RWPE2 (cell line): ENCODE results near the gene SPATA20.

Experiments used
- ATAC-seq: fragments of 200-7000 bp; cut with Tn5 transposase; 3 replicates; pipeline ENCODE4 v1.9.1; 2021; ENCODE audit warnings: low read depth
- DNase-seq: peaks from one replicate; pipeline ENCODE4 v3.0.0-alpha.2; 2020; ENCODE audit warnings: low spot score
- H3K27ac ChIP-seq: fragments of 450-650 bp; 2 replicates; pipeline ENCODE4 v1.5.1; 2017; ENCODE audit warnings: mild to moderate bottlenecking; ENCODE audit not compliant: poor library complexity, severe bottlenecking
- H3K27me3 ChIP-seq: fragments of 250-450 bp; sonication (Bioruptor Pico); 2 replicates; pipeline ENCODE4 v1.5.1; 2021; ENCODE audit warnings: mild to moderate bottlenecking, moderate library complexity; ENCODE audit not compliant: insufficient read depth, poor library complexity, severe bottlenecking
- H3K36me3 ChIP-seq: fragments of 250-450 bp; sonication (Bioruptor Pico); 2 replicates; pipeline ENCODE4 v1.5.1; 2020; ENCODE audit warnings: low read depth, mild to moderate bottlenecking, moderate library complexity
- H3K4me1 ChIP-seq: fragments of 250-450 bp; sonication (Bioruptor Pico); 2 replicates; pipeline ENCODE4 v1.5.1; 2021; ENCODE audit warnings: mild to moderate bottlenecking, moderate library complexity; ENCODE audit not compliant: insufficient read depth, poor library complexity, severe bottlenecking
- H3K4me3 ChIP-seq: fragments of 250-450 bp; sonication (Bioruptor Pico); 2 replicates; pipeline ENCODE4 v1.5.1; 2021; ENCODE audit warnings: mild to moderate bottlenecking, moderate library complexity; ENCODE audit not compliant: severe bottlenecking
- H3K9me3 ChIP-seq: fragments of 250-450 bp; sonication (Bioruptor Pico); 2 replicates; pipeline ENCODE4 v1.5.1; 2021; ENCODE audit warnings: mild to moderate bottlenecking, moderate library complexity; ENCODE audit not compliant: severe bottlenecking
- CTCF ChIP-seq: fragments of 450-650 bp; IDR thresholded peaks from one replicate; pipeline ENCODE4 v1.5.1; 2017; ENCODE audit warnings: mild to moderate bottlenecking, moderate library complexity; ENCODE audit not compliant: poor library complexity, severe bottlenecking

SPATA20 gene

GRCh38 chr17:50531428-50532025 lies 15.4 kb upstream of the SPATA20 start:
- Histone ChIP-seq H3K9me3 (no peaks in the 10 kb centered on the region), H3K4me3 (no peak overlapping the region), H3K4me1 (peaks cover 14% of the 10 kb centered on the region), H3K36me3 (peaks cover 9% of the 10 kb centered on the region), H3K27ac (peak overlapping the region; percentile 82), H3K27me3 (no peaks in the 10 kb centered on the region)
- DNase-seq (no peak), ATAC-seq (no peak)
- no peak for TF ChIP-seq CTCF

GRCh38 chr17:50532452-50533024 lies 14.4 kb upstream of the SPATA20 start, which contains the start of gene EPN3:
EPN3 (plus strand) TSS chr17:50532735; CDS start chr17:50536557, 3,822 bp downstream.
- peaks cover 14% of the 10 kb centered on the region for H3K4me1 ChIP-seq
- DNase-seq: no peak
- peak within 1 kb of the TSS; percentile 44 for H3K4me3 ChIP-seq
- no peaks in the 10 kb centered on the region for H3K9me3 ChIP-seq
- peak; percentile 77 for ATAC-seq
- no peak for TF ChIP-seq CTCF
- peak within 1 kb of the TSS; percentile 82 for H3K27ac ChIP-seq
- no peaks in the 10 kb centered on the region for H3K27me3 ChIP-seq
- peaks cover 19% of the 10 kb centered on the region for H3K36me3 ChIP-seq

GRCh38 chr17:50533185-50533584 lies 13.8 kb upstream of the SPATA20 start:
- no peak for ATAC-seq
- H3K27ac ChIP-seq: peak overlapping the region; percentile 82

GRCh38 chr17:50533720-50534148 lies 13.2 kb upstream of the SPATA20 start:
- TF ChIP-seq CTCF: no peak
- H3K9me3 ChIP-seq: no peaks in the 10 kb centered on the region
- H3K27ac ChIP-seq: peak overlapping the region; percentile 82
- H3K36me3 ChIP-seq: peaks cover 24% of the 10 kb centered on the region
- peaks cover 14% of the 10 kb centered on the region for H3K4me1 ChIP-seq
- peak; percentile 37 for ATAC-seq
- no peak for DNase-seq
- peak overlapping the region; percentile 44 for H3K4me3 ChIP-seq
- H3K27me3 ChIP-seq: no peaks in the 10 kb centered on the region

More at GRCh38 chr17:50533185-50533584, 13.8 kb upstream of the SPATA20 start:
- DNase-seq: no peak
- no peaks in the 10 kb centered on the region for H3K27me3 ChIP-seq
- peaks cover 14% of the 10 kb centered on the region for H3K4me1 ChIP-seq
- no peaks in the 10 kb centered on the region for H3K9me3 ChIP-seq
- H3K36me3 ChIP-seq: peaks cover 24% of the 10 kb centered on the region
- no peak for TF ChIP-seq CTCF
- peak overlapping the region; percentile 44 for H3K4me3 ChIP-seq
